GM19468 (cell line): Measurements from ENCODE around the gene GPM6B.

Experiments used
- ATAC-seq: cut with Tn5 transposase; IDR thresholded peaks from one replicate; pipeline ENCODE4 v1.9.1; 2021; ENCODE audit warnings: mild to moderate bottlenecking, moderate library complexity, moderate number of reproducible peaks; ENCODE audit not compliant: unreplicated experiment; ENCODE audit errors: extremely low read depth

GPM6B gene, protein sequence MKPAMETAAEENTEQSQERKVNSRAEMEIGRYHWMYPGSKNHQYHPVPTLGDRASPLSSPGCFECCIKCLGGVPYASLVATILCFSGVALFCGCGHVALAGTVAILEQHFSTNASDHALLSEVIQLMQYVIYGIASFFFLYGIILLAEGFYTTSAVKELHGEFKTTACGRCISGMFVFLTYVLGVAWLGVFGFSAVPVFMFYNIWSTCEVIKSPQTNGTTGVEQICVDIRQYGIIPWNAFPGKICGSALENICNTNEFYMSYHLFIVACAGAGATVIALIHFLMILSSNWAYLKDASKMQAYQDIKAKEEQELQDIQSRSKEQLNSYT

DNA sequence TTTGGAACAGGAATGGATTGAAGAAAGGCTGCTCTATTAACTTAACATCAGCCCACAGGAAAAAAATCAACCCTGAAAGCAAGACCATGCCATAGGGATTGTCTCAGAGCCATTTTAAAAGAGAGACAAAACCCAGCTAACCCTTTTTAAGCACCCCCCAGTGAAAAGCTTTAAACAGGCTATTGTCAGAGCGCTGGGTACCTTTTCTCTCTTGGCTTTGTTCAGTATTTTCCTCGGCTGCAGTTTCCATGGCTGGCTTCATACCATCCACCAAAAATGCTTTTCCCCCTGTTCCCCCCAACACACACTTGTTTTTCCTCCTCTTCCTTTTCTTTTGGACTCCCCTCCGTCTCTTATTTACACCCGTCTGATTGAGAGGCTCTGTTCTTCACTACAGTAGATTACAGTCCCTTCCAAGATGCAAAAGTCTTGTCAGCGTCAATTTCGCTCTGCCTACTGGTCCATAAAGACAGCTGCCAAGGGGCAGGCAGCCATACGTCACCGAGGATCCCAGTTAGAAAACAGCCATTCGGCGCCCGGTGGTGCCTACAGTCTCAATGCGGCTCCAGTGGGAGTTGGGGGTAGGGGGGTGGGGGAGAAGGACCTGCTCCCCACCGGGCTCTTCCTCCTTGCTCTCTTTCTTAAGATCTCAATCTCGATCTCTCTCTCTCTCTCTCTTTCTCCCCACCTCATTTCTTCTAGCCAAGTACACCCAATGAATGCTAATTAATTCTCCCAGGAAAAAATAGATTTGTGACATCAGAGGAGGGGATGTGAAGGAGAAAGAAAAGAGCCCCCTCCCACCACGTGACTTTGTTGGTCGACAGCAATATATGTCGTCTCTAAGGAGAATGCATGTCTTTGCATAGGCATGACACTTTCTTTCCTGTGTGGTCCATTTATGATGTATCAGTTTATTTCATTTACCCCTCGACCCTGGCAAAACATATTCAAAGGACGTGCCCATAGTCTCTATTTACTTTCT is at the start of gene GPM6B:
Gene GPM6B (minus strand): TSS at position 451 of the 985 bp plus-strand sequence. CDS start 189 bp downstream, at position 262.
- ATAC-seq: no peak

DNA sequence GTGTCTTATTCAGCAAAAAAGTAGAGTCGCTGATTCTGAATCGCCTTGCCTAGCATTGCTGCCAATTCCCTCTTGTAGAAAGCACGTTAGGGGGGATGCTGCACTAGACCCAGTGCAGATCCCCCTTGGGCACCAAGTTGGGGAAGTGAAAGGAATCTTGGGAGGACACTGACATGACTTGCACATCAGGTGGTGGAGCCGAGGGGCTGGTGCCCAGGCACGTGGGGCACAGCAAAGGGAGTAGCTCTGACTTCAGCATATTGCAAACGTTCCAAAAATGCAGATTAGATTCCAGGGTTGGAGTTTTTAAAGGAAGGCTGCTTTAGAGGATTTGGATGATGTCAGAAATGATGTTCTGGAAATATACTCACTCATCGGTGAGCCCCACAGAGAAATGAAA is 47.4 kb upstream of the GPM6B start:
- ATAC-seq: no peak

DNA sequence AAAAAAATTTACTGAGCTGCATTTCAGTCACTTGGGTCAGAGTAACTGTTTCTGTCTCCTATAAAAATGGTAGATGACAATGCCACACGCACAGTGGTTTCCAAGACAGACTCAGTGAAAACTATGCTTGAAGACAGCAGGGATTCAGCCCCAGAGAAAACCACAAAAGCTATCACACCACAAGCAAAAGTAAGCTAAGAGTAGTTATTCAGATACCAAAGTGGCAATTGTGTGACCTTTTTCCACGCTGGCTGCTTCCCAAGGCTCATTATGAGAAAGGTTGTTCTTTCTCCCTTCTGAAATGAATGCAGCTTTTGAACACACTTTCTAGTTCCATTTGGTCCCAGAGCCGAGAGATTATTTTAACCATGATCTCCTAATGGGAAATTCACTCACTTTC is 46.4 kb upstream of the GPM6B start:
- ATAC-seq: no peak

DNA sequence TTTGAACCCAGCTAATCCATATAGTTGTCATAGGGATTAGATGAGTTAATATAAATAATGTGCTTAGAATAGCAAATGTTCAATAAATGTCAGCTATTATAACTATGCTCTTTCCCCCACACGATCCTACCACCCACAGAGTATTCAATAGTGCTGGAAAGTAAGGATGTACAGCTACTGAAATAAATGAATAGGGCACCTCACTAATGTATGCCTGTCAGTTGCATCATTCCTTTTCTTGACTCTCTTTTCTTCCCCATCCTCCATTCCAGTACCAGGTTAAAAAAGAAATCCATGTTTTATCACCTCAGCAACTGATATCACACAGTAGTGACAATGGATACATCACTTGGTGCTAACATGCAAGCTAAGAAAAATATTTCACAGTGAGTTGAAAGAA is 42.8 kb upstream of the GPM6B start:
- no peak for ATAC-seq

DNA sequence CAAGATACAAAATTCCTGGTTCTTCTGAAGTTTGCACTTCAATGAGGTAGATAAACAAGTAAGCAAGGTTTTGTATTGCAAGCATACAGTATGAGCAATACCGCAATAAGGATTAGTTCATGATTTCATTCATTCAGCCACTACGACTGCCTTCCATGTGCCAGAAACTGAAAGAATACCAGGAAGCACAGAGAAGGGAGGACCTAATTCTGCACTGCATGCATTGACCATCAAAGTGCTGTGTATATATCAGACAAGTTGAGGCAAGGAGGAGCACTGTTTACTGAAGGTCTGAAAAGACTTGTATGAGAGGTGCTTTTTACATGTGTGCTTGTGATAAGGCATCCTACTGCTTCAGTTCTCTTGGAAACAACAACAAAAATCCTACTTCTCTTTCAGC is 40.9 kb upstream of the GPM6B start:
- ATAC-seq: no peak

DNA sequence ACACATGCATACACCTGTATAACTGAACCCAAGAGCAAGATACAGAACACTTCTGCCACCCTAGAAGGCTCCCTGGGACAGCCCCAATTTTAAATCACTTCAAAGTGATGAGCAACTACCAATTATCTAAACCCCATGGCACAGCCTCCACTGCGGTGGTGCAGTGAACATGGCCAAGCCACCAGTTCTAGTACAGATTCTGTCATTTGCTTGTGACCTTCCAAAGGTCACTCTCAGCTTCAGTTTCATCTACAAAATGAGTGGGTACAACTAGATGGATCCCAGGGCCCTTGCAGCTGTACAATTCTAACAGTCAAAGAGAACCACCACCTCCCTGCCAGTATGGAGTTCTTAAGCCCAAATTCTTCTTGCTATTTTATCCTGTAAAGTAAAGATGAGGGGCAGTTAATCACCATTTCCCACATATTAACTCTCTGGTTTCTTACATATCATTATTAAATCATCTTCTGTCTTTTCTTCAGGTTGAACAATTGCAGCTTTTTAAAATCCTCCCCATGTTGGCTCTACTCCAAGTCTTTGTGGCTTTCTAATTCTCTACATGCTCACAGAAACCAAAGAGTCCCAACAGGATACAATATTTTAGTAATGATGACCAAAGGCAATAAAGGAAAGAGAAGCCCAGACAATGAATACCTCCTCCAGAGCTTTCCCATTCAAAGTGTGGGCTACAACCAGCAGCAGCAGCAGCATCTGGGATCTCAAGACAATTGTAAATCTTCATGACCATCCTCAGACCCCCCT is 39.0 kb upstream of the GPM6B start:
- ATAC-seq: no peak

DNA sequence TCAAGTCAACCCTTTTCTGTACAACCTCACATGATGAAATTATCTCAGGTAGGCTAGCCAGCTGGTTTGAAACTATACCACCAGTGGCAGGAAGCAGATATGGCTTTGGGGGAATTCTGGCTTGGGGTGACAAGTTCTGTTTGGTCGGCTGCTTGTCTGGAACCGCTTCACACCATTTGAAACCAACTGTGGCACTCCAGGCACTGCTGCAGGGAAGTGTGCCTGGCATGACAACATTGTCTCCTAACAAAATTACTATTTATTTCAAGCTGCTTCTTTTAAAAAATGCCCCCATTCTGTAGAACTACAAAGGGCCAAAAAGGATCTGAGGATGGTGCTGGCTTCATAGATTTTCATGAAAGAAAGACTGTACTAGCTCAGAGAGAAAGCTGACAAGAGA is 37.1 kb upstream of the GPM6B start:
- no peak for ATAC-seq

DNA sequence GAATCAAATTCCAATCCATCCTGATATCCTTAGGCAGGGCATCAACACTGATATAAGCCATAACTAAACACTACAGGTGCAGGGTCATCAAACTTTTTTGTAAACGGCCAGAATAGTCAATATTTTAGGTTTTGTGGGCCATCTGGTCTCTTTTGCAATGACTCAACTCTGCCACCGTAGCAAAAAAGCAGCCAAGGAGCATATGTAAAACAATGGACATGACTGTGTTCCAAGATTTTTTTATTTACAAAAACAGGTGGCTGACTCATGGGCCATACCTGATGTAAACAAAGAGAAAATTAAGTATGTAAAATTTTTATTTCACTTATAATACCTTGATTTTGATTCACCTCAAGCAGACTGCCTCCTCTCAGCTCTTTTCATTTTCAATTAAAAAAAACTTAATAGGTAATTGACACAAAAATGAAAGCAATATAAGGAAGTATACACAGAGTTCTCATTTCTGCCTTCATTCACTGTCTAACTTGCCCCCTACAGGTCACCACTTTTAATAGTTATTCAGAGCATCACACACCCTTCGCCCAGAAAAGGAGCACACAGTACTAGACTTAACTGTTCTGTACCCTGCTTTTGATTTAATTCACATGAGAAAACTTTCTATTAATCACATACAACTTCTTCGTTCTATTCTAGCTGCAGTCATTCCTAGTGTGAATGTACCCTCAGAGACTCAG is 35.3 kb upstream of the GPM6B start:
- no peak for ATAC-seq

DNA sequence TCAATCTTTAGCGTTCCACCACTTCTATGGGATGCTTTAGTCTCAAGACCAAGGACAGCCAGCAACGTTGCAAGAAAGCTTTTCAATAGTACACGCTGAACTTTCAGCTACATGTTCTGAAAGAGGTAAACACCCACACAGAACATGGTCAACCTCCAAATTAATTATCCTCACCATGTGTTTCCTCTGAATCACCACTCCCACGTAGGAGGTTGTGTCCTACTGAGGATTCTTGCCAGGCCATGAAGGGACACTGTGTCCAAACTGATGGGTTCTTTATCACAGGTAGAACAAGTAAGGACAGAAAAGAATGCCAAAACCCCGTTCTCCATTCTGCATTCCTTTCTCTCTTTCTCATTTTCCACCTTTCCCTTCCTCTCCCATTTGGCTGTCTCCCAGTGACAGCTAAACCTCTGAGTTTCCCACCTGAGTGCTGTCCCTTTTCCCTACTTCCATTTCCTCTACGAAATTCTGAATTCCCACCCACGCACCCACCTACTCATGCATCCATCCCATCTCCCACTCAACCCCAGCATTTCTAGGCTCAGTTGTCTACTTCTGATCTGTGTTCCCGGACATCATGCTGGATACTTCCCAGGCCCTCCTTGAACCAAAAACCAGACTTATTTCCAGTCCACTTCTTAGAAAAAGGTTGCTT is 29.0 kb upstream of the GPM6B start:
- ATAC-seq: no peak

DNA sequence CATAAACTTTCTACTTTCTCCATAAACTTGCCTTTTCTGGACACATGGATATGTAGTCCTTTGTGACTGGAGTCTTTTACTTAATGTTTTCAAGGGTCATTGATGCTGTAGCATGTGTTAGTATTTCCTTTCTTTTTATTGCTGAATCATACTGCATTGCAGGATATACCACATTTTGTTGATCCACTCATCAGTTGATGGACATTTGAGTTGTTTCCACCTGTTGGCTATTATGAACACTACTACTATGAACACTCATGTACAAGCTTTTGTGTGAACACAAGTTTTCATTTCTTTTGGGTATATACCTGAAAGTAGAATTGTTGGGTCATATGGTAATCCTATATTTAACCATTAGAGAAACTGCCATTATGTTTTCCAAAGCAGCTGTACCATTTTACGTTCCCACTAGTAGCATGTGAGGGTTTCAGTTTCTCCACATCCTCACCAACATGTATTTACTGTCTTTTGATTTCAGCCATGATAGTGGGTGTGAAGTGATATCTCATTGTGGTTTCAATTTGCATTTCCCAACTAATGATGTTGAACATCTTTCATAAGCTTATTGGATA is 26.3 kb upstream of the GPM6B start:
- ATAC-seq: no peak

DNA sequence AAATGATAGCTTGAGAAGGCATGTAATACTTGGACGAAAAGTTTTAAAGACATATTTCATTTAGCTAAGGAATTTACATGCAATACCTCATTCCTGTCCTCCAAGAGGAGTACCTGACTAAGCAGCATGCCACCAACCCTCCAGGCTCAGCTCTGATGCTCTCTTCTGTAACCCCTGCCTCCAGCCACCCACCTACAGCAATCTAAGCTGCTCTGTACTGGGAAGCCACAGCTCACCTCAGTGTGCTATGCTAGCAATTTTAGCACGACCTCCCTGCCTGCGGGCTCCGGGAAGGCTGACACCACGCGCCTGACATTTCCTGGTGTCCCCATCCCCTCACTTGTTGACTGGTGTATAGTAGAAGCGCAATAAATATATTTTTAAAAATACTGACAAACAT is 23.2 kb upstream of the GPM6B start:
- no peak for ATAC-seq

DNA sequence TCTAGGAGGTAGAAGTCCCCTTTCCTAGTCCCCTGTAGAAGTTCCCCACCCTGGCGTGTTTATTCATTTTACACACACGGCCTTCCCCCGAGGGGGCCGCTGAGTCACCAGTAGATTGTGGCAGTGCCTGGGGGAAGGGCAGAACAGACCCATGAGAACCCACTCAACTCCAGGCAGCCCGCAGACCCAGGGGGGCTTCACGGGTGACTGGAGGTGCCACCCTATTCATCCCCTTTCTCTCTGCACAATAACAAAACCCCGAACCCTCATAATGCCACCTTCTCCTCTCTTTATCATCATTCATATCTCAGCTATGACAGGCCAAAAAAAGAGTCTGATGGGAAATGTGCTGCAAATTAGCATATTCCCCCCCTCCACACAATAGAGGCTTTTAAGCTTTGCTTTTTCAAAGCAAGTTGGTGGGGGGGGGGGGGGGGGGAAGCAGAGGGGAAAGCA is 20.4 kb upstream of the GPM6B start:
- no peak for ATAC-seq

DNA sequence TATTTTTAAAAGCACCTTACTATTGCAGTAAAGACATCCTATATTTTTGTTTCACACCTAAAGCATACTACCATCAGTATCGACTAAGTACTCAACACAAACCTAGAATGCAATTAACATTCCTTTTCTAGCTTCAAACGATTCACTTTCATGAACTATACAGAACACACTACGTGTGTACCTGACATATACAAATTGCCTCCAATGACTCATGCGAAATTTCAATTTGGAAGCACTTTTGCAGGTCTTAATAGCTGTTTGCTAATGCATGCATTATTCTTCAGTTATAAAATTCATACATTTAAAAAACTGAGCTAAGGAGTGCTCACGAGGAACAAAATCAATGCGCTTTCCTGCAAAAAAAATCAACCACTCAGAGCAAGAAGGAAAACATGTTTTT is 19.7 kb upstream of the GPM6B start:
- ATAC-seq: no peak

DNA sequence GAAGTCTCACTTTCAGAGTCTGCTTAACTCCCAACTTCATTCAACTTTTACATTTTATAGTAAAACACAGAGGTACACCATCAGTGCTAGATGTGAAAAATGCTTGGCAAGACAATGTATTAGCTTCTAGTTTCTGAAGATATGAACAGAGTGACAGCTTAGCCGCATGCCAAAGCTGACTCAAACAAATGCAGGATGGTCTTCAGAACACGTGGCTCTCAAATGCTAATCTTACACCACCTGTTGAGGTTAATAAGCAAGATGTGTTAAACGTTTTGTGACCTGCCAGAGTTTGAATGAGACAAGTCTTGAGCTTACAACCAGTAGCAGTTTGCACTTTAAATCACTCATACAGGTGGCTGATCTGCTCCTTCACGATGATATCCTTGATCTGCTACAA is 18.9 kb upstream of the GPM6B start:
- ATAC-seq: no peak

DNA sequence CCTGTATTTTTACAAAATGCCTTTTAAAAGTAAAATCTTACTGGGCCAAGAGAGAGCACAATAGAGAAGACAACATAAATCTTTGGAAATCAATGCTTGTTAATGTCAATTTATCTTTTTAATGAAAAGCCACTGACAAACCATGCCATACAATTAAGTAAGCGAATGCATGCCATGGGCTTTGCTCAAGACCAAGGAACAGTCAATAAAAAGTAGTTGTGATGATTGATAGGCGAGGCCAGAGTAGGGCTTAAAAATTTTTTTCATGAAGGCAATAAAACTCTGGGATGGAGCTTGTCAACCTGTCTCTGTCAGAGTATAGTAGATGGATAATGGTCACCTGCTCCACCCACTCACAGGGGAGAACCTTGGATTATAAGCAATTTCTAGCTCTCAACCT is 17.5 kb upstream of the GPM6B start:
- no peak for ATAC-seq

DNA sequence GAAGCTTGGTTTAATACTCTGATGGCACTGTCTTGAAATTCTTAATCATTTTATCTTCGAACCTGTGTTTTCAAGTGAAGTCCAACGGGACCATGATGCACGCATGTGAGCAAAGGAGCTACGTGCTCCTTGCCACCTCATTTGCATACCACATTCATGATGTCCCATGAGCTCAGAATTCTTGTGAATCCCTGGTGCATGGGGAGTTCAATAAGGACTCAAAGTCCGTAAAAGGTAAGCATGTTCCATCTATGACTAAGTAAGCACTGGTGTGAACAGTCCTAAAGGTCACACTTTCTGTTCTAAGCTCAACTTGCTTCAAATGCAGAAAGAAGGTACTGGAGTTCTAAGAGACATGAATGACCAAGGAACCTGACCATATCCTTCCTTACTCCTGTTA is 13.1 kb upstream of the GPM6B start:
- ATAC-seq: no peak

DNA sequence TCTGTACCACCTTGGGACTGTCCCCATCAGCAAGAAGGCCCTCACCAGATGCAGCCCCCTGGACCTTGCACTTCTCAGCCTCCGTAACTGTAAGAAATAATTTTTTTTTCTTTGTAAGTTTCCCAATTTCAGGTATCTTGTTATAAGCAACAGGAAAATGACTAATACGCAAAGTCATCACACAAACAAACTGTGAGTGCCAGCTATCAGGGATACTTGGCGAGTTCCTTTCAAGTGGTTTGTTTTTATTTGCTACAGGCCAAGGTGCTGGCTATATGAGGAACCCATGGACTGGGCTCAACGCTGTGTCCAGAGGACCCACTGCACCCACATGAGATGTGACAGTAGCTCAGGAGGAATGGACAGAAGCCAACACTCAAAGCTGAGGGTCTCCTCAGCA is 11.5 kb upstream of the GPM6B start:
- no peak for ATAC-seq

DNA sequence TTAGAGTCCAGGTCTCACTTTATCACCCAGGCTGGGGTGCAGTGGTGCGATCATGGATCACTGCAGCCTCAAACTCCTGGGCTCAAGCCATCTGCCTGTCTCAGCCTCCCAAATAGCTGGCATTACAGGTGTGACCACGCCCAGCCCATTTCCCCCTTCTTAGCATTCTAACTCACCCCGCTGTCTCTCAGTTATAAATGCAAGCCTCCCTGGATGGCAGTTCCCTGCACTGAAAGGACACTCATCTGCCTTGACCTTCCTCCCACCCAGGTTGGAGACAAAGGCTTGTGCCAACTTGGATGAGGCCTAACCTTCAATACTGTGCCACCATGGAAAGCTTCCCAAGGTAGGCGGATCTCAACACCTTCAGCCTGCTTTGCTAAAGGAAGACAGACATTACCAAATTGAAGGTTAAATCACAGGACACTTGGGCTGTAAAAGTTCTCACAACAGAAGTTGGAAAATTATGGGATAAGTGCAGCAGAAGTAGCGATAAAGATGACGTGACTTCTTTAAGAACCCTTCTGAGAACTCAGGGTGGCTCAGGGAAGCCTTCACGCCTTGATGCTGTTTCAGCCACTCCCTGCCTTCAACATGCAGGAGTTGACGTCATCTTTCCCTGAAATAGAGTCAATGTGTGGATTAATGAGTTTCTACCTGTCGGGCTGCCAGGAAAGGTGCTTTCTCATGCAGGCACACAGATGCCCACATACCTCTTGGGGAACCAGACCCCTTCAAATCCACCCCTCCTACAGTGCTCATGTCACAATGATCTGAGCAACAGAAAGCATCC is 10.6 kb upstream of the GPM6B start:
- no peak for ATAC-seq
